Measurements from ENCODE around the gene ZCWPW1.

ZCWPW1 gene, protein sequence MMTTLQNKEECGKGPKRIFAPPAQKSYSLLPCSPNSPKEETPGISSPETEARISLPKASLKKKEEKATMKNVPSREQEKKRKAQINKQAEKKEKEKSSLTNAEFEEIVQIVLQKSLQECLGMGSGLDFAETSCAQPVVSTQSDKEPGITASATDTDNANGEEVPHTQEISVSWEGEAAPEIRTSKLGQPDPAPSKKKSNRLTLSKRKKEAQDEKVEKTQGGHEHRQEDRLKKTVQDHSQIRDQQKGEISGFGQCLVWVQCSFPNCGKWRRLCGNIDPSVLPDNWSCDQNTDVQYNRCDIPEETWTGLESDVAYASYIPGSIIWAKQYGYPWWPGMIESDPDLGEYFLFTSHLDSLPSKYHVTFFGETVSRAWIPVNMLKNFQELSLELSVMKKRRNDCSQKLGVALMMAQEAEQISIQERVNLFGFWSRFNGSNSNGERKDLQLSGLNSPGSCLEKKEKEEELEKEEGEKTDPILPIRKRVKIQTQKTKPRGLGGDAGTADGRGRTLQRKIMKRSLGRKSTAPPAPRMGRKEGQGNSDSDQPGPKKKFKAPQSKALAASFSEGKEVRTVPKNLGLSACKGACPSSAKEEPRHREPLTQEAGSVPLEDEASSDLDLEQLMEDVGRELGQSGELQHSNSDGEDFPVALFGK

DNA sequence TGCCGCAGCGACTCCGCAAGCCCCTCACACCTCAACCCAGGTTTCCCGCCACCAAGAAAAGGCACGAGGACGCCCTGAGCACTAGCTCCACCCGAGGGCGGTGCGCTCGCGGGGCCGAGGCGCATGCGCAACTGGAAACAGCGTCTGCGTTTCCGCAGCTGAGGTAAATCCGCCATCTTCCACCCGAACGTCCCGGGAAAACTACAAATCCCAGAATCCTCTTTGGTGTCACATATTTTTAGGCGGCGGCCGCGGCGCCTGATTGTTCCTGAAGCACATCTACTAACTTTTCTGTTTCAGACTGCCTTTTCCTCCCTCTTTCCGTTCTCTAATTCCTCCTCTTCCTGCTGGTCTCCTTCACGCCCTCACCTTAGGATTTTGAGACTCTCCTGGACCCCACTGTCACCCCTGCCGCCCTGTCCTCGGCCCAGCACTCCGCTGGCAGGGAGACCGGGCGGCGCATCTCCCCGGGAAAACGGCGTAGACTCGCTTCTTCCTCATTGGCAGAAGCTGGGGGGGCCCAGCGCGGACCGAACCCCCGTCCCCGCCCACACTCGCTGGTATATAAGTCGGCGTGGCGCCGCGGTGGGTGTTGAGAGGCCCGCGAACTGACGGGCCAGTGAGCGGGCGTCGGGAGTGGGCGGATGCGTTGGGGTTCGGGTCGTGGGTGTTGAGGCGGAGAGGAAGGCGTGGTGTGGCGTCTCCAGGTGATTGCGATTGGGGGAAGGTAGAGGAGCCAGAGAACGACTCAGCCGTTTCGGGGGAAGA is at the start of gene ZCWPW1:
ZCWPW1 (minus strand) TSS at position 505 of the 768 bp plus-strand sequence. CDS start 8,054 bp downstream, outside the sequence.
- DNase-seq = peak; percentile 97

DNA sequence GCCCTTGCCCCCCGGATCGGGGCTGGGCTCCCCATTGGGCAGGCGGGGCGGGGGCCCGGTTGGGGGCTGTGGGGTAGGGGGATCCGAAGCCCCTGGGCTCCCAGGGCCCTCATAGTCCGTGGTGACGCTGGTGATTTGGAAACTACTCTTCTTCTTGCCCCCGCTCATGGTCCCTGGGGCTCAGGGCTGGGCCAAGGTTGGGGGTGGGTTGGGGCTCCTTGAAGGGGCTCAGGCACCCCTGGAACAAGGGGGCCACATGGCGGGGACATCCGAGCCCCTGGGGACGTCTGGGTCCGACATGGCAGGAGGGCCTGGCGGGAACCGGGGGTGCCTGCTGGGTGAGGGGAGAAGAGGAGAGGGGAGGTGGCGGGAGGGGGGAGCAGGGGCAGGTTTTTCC is 49.4 kb upstream of the ZCWPW1 start:
- no peak for DNase-seq

DNA sequence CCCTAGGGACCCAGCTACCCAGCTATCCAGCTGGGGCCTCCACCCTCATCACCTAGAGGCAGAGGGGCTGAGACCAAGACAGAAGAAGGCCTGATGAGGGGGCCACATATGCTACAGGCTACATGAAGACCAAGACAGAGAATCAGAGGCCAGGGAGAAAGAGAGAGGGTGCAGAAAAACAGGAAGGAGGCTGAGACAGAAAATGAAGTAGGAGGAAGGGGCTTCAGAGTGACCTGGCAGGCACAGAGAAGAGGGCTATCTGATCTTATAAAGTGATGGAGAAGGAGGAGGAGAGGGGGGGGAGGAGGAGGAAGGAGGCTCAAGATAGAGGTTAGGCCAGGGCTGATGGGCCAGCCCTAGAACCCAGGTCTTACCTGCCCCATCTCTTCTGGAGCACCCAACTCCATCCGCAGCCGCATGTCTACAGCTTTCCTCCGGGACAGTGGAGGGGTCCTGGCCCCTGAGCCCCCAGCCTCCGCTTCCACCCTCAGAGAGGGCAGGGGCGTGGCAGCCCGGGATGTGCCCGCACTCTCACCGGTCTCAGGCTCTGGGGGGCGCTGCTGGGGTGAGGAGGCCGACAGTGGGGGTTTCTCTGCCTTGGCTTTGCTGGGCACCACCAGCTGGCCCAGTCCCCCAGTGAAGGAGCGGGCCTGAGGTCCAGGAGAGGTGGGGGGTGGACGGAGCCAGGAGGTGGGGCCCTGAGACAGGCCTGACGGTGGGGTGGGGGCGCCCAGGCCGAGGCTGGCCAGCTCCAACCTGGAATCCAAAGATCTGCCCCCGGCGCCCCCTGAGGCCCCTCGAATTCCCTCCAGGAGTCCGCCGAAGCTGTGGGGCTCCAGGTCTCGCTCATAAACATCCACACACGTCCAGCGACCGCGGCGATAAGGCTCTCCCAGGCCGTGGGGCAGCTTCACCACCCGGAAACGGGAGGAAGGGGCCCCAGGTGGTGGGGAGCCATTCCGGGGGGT is 48.7 kb upstream of the ZCWPW1 start:
- no peak for DNase-seq

DNA sequence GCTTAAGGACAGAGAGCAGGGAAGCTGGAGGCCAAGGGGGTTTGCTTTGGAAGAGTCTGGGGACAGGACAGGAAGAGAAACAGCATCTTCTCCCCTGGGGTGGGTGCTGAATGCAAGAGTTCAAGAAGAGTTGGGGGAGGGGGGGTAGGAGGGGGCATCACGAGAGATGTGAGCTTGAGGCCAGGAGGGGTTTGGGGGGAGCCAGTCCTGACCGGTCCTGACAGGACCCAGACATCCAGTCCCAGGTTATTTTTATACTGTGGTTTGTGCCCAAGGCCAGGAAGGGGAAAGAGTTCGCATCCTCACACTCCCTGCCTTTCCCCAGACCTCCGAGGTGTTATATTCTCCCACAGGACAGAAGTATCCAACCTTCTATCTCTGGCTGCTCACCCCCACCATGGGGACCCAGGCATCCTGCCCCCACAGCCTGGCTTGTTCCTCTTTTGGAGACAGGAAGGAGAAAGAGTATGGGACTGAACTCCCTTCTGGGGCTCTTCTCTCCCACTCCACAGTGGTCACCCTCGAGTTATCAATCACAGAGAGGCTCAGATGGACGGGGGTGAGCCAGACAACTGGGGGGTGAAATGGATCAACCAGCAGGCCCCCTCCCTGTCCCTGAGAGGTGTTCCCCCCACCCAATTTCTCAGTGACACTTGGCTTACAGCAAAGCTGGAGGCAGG is 47.7 kb upstream of the ZCWPW1 start:
- DNase-seq = no peak

DNA sequence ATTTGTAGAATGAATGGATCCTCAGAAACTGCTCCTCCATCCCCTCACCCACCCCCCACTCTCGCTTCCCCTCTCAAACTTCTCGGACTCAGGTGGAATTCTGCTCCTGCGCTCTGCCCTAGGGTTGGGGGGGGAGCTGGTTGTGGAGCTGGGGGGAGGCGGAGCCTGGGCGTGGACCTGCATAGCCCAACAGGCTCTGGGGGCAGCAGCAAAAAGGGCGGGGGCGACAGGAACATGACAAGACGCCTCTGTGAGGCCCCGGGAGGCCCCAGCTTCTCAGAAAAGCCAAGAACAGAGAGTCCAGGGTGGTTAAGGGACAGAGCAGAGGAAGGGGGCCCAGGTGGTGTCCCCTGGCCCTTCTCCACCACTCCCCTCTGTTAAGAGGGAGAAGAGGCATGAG is 47.0 kb upstream of the ZCWPW1 start:
- DNase-seq = no peak

DNA sequence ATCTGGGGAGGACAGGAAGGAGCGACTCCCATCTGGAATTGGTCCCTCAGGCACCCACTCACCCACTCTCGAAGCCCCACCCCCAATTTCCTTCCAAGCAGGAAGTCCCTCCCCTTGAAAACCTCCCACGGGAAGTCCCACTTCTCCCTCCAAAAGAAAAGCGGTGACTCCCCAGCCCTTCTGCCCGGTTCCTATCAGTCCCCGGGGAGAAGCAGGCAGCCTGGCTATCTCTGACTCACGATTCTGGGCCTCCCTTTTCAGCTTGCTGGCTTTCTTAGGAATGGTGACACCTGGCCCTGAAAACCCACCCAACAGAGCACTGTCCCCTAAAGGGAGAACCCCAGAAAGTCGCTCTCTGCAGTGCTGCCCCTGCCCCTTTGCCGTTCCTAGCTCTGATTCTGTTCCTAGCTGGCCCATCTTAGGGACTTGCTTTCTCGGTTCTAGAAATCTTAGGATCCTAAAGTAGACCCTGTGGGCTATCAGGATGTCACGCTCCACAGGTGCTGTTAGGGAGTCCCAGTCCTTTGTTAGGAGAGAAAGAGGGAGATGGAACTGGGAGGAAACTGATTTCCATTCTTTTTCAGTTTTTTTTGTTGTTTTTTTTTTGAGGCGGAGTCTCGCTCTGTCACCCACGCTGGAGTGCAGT is 44.5 kb upstream of the ZCWPW1 start:
- no peak for DNase-seq

DNA sequence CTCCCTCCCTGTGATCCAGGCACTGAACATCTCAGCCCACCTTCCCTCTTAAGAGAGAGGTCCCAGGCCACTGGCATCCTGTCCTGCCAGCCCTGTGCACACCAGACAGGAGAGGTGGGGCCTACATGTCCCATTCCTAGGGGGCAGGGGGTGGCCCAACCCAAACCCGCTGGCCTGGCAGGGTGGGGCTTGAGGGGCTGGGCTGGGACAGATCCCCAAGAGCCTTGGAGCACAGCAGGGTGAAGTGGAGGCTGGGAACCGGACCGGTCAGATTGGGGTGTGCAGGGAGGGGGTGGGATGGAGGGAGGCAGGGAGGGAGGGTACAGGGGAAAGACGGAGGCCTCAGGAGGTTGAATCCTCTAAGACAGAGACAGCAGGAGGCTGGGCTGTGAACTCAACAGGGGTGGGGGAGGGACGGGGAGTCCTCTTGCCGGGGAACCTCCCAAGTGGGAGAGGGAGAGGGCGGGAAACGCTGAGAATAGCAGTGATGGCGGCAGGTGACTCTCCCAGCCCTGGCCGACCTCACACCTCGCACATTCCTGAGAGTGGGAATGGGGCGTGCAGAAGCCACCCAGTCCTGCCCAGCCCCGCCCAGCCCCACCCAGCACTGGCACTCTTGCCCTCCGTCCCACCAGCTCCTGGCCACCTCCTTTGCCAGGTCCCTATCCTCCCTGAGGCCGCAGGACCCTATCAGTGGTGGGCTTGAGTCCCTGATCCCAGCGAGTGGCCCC is 43.8 kb upstream of the ZCWPW1 start:
- no peak for DNase-seq

DNA sequence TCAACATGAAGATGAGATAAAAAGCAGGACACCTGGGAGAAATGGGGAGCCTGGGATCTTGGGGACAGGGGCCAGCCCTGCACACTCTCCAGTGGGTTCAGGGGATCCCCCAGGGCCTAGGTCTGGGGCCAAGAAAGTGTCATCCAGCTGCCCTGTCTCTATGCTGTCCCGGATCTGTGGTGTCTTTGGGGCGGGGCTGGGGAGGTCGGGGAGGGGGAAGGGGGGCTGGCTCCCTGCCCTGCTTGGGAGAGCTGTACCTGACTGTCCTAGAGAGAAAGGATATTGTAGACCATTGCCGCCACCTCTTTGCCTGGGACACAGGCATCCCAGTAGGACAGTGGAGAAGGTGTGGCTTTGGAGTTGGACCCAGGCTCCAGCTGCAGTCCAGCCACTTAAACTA is 42.5 kb upstream of the ZCWPW1 start:
- DNase-seq = no peak

DNA sequence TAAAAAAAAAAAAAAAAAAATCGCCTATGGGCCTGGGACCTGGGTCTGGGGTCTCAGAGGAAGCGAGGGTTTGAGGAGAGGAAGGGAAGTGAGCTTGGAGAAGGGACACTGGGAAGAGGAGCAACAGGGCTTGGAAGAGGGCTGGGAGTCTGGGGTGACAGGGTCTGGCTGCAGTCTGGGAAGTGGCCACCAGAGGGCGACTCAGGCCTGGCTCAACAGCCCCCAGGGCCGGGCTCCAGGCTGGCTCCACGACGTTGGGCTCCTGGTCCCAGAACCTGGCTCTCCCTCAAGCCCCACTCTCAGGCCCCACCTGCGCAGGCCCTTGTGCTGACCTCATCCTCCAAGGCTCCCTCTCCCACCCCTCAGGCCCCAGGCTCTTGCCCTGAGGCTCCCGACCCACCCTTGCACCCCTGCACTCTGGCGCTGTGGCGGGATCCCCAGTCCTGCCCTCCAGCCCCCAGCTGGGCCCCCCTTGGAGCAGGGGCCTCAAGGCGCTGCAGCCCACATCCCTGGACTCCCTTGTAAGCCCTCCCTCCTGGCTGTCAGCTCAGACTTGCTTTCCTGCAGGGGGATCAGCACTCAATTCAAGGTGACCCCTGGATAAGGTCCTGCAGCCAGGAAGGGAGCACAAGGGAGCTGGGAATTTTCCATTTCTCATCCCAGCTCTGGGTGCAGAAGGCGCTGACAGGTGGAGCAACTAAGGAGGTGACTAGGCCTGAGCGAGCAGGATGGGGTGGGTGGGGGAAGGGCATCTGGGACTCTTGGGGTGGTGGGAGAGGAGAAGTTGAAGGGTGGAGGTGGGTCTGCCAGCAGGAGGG is 40.9 kb upstream of the ZCWPW1 start:
- peak; percentile 76 for DNase-seq

DNA sequence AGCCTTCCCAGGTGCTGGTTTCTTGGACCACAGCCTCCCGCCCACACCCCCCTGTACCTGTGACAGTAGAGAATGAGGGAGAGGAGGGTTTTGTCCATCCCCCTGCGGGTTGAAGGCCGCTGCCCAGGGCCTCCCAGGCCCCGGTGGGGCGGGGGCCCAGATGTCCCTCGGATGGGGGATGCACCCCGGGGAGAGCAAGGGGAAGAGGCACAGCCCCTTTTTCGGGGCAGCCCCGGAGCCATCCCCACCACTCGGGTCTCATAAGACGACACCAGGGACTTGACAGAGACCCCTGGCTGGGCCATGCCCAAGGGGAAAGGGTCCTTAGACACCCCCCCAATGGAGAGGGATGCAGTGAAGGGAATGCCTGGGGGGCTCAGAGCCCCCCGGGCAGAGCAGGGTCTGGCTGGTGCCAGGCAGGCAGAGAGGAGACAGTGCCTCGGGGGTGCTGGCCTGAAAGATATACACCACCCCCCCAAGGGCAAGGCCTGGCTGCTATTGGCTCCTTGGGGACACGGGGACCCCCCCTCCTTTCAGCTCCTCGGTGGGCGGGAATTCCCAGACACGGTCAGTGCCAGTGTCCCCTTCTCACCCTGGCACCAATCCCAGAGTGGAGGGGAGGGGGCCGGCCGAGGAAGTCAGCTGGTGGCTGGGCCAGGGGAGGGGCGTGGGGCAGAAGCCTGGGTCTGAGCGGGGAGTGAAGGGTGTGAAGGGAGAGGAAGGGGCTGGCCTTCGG is 39.3 kb upstream of the ZCWPW1 start:
- DNase-seq = no peak

DNA sequence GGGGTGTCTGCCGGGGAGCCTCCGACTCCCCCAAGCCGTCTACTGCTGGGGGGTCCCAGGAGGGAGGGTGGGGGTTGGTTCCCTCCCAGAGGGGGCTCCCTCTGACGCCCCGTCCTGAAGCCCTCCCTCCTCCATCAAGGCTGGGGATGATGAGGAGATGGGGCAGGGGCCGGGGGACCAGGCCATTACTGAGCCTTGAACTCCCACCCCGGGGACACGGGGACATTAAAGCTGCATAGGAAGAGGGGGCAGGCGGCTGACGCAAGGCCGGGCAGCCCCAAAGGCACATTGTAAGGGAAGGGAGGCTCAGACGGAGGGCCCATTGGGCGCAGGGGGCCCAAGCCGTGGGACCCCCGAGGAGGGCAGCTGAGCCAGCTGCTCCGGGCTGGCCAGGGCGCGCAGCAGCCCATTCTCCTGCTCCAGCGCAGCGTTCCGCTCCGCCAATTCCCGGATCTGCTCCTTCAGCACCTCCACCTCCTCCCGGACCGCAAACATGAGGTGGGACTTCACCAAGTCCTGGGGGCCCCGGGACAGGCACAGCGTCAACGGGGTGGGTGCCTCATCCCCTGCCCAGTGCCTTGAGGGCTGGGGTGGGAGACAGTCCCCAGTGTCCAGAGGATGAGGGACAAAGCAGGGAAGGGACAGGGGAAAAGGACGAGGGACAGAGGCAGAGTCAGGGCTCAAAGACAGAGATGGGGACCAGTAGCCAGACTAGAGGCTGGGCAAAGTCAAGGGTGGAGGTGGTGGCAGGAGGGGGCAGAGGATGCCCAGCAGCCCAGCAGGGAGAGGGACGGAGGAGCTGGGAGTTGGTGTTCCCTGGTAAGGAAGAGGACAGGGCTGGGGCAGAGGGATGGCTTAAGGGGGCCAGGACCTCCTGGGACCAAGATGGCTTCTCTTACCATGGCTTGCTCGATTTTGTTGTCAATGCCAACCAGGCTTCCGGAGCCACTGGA is 38.4 kb upstream of the ZCWPW1 start:
- no peak for DNase-seq

DNA sequence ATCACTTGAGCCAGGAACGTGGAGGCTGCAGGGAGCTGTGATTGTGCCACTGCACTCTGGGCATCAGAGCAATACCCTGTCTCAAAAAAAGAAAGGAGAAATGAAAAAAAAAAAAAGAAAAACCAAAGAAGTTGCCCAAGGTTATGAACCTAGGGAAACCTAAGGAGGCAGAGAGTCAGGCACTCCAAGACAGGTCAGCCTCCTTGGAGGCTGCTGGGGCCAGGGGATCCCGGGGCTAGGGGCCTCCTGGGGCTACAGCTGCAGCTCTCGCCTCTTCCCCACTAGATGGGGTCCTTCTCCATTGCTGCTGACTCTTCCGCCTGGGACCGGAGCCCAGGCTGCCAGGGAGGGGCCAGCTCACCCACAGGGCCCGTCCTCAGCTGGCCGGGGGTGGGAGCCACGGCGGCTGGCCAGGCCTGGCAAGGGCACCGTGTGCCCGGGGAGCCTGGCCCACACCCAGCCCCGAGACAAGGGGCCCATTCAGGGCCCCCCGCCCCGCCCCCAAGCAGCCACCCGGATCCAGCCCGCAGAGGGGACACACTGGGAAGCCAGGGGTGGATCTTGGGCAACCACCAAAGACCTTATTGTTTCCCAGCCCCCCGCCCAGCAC is 37.3 kb upstream of the ZCWPW1 start:
- peak; percentile 70 for DNase-seq

DNA sequence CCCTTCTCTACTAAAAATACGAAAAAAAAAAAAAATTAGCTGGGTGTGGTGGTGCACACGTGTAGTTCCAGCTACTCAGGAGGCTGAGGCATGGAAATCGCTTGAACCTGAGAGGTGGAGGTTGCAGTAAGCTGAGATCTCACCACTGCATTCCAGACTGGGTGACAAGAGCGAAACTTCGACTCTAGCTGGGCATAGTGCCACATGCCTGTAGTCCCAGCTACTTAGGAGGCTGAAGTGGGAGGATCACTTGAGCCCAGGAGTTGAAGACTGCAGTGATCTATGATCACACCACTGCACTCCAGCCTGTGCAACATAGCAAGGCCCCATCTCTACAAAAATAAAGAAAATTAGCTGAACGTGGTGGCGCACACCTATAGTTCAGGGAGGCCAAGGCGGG is 36.8 kb upstream of the ZCWPW1 start:
- DNase-seq = no peak

DNA sequence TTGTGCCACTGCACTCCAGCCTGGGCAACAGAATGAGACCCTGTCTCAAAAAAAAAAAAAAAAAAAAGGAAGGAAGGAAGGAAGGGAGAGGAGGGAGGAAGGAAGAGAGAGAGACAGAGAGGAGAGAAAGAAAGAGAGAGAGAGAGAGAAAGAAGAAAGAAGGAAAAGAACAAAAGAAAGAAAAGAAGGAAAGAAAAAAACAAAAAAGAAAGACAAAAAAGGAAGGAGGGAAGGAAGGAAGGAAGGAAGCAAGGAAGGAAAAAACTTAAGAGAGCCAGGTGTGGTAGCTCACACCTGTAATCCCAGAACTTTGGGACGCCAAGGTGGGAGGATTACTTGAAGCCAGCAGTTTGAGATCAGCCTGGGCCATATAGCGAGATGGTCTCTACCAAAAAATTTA is 36.3 kb upstream of the ZCWPW1 start:
- no peak for DNase-seq

DNA sequence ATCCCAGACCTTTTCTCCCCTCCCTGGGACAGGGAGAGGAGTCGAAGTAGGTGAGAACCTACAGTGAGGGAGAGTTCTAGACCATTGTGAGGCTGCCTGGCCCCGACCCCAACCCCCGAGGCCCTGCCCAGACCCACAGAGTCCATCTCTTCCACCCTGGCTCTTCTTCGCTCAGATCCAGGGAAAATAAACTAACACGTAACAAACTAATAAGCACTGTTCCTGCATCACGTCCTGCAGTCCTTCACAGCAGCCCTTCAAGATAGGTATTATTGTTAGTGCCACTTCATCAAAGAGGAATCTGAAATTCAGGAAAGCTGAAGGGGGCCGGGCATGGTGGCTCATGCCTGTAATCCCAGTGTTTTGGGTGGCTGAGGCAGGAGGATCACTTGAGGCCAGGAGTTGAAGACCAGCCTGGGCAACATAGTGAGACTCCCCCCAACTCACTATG is 35.7 kb upstream of the ZCWPW1 start, which contains the start of gene SPACDR:
SPACDR (minus strand) TSS at position 51 of the 451 bp plus-strand sequence. CDS start 235 bp downstream, outside the sequence.
- DNase-seq = no peak

DNA sequence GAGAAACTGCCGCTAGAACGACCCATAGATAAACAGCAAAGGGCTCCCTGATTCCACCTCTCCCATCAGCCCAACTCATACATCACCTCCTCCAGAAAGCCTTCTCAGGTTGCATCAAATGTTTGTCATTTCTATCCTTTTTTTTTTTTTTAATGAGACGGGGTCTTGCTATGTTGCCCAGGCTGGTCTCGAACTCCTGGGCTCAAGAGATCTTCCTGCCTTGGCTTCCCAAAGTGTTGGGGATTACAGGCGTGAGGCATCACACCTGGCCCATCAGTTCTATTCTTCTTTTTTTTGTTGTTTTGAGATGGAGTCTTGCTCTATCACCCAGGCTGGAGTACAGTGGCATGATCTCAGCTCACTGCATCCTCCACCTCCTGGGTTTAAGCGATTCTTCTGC is 28.5 kb upstream of the ZCWPW1 start:
- DNase-seq = no peak

DNA sequence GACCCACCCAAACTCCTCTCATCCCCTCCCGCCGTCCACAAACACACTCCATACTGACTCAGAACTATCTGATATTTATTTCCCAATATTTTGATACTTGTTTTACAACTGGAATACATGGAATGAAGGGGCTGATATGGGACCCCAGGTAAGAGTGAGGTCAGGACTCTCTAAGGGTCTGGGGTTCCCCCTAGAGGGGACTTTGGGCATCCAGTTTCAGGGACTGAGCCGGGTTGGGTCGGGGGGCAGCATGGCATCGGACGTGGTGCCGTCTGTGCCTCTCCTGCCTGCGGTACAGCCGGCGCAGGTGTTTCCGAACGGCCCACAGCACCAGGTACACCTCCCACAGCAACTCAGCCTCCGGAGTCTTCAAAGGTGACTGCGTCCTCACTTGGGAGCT is 28.1 kb upstream of the ZCWPW1 start:
- DNase-seq = no peak
